ENCODE results near the gene NELFB.

The NELFB gene

GRCh38 chr9:137223078-137223970 lies 31.8 kb upstream of the NELFB start:
- peak; percentile 97 for DNase-seq (ENCODE audit: low read depth)

- no peak for DNase-seq (ENCODE audit: low read depth)
Measured at GRCh38 chr9:137224830-137225694, 30.1 kb upstream of the NELFB start, which contains the start of gene CYSRT1. TSS of gene CYSRT1 (plus strand) at chr9:137225174. CDS start at chr9:137225622, 448 bp downstream.

- no peak for DNase-seq (ENCODE audit: low read depth)
Measured at GRCh38 chr9:137225699-137226331, 29.3 kb upstream of the NELFB start.

- DNase-seq (ENCODE audit: low read depth): no peak
Measured at GRCh38 chr9:137226338-137227053, 28.6 kb upstream of the NELFB start.

- DNase-seq (ENCODE audit: low read depth): no peak
Measured at GRCh38 chr9:137227054-137227852, 27.9 kb upstream of the NELFB start, which contains the start of gene RNF224. TSS of gene RNF224 (plus strand) at chr9:137227502. CDS start at chr9:137228336, 834 bp downstream.

GRCh38 chr9:137227853-137228505 lies 27.1 kb upstream of the NELFB start:
- no peak for DNase-seq (ENCODE audit: low read depth)

GRCh38 chr9:137228506-137228967 lies 26.6 kb upstream of the NELFB start:
- no peak for DNase-seq (ENCODE audit: low read depth)

GRCh38 chr9:137228968-137229896 lies 25.9 kb upstream of the NELFB start:
- DNase-seq (ENCODE audit: low read depth): no peak

- DNase-seq (ENCODE audit: low read depth): no peak
Measured at GRCh38 chr9:137229903-137230704, 25.0 kb upstream of the NELFB start.

GRCh38 chr9:137230705-137231371 lies 24.3 kb upstream of the NELFB start, which contains the start of gene SLC34A3:
TSS of gene SLC34A3 (plus strand) at chr9:137230901. CDS start at chr9:137231703, 802 bp downstream.
- no peak for DNase-seq (ENCODE audit: low read depth)

- DNase-seq (ENCODE audit: low read depth): no peak
Measured at GRCh38 chr9:137231372-137232039, 23.6 kb upstream of the NELFB start.

GRCh38 chr9:137232101-137232500 lies 23.0 kb upstream of the NELFB start:
- no peak for DNase-seq (ENCODE audit: low read depth)

- no peak for DNase-seq (ENCODE audit: low read depth)
Measured at GRCh38 chr9:137232510-137232909, 22.6 kb upstream of the NELFB start.

- no peak for DNase-seq (ENCODE audit: low read depth)
Measured at GRCh38 chr9:137233143-137233980, 21.8 kb upstream of the NELFB start.

GRCh38 chr9:137234055-137234697 lies 21.0 kb upstream of the NELFB start:
- no peak for DNase-seq (ENCODE audit: low read depth)

All from stromal cell of bone marrow (primary cell).